Immature natural killer cell (primary cell): Measurements from ENCODE around the gene INTS11. TPM values are rescaled to one million over a fixed set of nuclear protein-coding genes. Genes with fewer than 3 reads are reported as not detected.

ENCODE experiments used
- DNase-seq, 3 donors: peaks; one replicate each; pipeline ENCODE4 v3.0.0; 2022; ENCODE audit warnings: mixed read lengths in 1 of 3
- H3K27ac Mint-ChIP-seq, 6 donors: one replicate each; pipeline ENCODE4 v1.8.0; 2020; ENCODE audit warnings: mixed read lengths in 6 of 6, mild to moderate bottlenecking in 5 of 6, inconsistent platforms in 4 of 6, moderate library complexity in 3 of 6
- H3K27me3 Mint-ChIP-seq, 3 donors: one replicate each; pipeline ENCODE4 v1.8.0; 2020 to 2021; ENCODE audit warnings: low read depth in 3 of 3, mild to moderate bottlenecking in 3 of 3, mixed read lengths in 3 of 3, moderate library complexity in 3 of 3, inconsistent platforms in 1 of 3
- H3K36me3 Mint-ChIP-seq, 3 donors: one replicate each; pipeline ENCODE4 v1.8.0; 2020; ENCODE audit warnings: mixed read lengths in 3 of 3, inconsistent platforms in 2 of 3, mild to moderate bottlenecking in 2 of 3
- H3K4me1 Mint-ChIP-seq, 2 donors: one replicate each; pipeline ENCODE4 v1.8.0; 2020; ENCODE audit warnings: inconsistent platforms in 2 of 2, mild to moderate bottlenecking in 2 of 2, mixed read lengths in 2 of 2, moderate library complexity in 1 of 2
- H3K4me3 Mint-ChIP-seq, 5 donors: one replicate each; pipeline ENCODE4 v1.8.0; 2020; ENCODE audit warnings: mild to moderate bottlenecking in 5 of 5, mixed read lengths in 5 of 5, inconsistent platforms in 3 of 5, moderate library complexity in 3 of 5
- H3K9me3 Mint-ChIP-seq, 6 donors: one replicate each; pipeline ENCODE4 v1.8.0; 2020; ENCODE audit warnings: mild to moderate bottlenecking in 6 of 6, mixed read lengths in 6 of 6, inconsistent platforms in 4 of 6, moderate library complexity in 3 of 6
- polyA plus RNA-seq, 3 donors: library from polyadenylated mRNA; unstranded; fragments of 300-500 nt; fragmentation: Illumina TruSeq; gene quantifications; one replicate each; pipeline ENCODE4 v1.2.3, GENCODE V29; 2021

The INTS11 gene
- polyA plus RNA-seq, 3 donors from 2014 or later: 62.1 to 68.8 (median 67.5) TPM

DNA sequence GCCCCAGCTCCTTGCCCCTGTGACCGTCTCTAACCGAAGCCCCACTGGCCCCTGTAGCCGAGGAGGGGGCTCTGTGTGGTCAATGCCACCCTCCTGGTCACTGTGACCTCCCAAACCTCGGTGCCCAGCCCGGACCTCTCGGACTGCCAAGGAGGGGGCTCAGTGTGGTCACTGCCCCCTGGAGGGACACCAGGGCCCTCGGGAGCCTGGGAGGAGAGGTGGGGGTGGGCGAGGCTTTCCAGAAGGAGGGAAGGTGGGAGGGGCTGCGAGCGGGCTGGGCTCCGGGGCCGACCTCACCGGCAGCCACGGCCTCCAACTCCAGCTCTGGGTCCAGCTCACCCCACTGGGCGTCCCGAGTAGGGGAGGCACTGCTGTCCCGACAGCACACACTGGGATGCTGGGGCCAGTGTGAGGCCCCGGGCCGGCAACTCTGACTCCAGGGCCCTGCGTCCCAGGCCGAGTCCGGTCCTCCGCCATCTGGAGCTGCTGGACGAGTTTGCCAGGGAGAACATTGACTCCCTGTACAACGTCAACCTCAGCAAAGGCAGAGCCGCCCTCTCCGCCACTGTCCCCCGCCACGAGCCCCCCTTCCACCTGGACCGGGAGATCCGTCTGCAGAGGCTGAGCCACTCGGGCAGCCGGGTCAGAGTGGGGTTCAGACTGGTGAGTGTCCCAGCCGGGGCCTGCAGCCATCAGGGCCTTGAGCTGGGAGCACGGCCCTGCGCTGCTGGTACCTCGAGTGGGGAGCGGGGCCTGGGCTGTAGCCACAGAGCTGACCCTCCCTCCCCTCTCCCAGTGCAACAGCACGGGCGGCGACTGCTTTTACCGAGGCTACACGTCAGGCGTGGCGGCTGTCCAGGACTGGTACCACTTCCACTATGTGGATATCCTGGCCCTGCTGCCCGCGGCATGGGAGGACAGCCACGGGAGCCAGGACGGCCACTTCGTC, 37.9 kb downstream of the INTS11 start:
- DNase-seq: no peak
- Mint-ChIP-seq H3K9me3 (no peaks in the 10 kb centered on the region), H3K27ac (no peak overlapping the region), H3K4me3 (no peak overlapping the region), H3K36me3 (no peaks in the 10 kb centered on the region), H3K4me1 (no peaks in the 10 kb centered on the region), H3K27me3 (peaks cover 0 to 2% (median 0%) of the 10 kb centered on the region in 3 donors)

DNA sequence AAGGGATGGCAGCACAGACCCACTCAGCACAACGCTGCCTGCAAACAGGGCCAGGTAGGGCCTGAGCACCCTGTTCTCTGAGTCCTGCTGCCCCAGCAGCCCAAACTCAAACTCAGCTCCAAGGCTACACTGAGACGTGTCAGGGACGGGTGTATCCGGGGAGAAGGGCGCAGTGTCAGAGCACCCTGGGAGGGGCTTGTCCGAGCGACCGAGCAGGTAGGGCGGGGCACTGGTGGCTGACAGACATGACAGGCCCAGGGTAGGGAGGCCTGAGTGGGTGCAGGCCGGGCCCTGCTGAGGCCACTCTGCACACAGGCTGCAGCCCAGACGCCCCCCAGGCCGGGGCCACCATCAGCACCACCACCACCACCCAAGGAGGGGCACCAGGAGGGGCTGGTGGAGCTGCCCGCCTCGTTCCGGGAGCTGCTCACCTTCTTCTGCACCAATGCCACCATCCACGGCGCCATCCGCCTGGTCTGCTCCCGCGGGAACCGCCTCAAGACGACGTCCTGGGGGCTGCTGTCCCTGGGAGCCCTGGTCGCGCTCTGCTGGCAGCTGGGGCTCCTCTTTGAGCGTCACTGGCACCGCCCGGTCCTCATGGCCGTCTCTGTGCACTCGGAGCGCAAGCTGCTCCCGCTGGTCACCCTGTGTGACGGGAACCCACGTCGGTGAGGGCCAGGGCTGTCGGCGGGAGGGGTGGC, 38.7 kb downstream of the INTS11 start:
- H3K27ac Mint-ChIP-seq: no peak overlapping the region

DNA sequence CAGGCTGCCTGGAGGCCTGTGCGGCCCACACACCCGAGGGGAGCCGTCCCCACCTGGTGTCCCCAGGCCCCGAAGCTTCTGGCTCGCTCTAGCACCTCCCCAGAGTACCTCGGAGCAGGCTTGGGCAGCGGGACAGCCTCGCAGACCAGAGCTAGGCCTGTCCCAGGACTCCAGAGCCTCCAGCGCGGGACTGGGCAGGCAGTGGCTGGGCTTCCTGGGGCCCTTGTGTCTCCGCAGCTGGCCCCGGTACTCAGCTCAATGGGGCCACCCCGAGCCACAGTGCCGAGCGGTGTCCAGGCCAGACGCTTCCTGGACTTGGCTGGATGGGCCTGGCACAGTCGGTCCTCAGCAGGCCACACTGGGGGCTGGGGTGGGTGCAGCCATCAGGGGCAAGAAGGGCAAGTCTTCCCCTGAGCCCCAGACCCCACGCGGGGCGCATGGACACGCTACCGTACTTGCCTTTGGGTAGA, 39.3 kb downstream of the INTS11 start:
- Mint-ChIP-seq H3K9me3 (no peaks in the 10 kb centered on the region), H3K4me1 (no peaks in the 10 kb centered on the region), H3K27me3 (peaks cover 0 to 2% (median 0%) of the 10 kb centered on the region in 3 donors), H3K36me3 (no peaks in the 10 kb centered on the region), H3K27ac (no peak overlapping the region), H3K4me3 (no peak overlapping the region)
- no peak for DNase-seq

More for the DNA sequence above, 38.7 kb downstream of the INTS11 start:
- Mint-ChIP-seq H3K4me3 (no peak overlapping the region), H3K4me1 (no peaks in the 10 kb centered on the region), H3K36me3 (no peaks in the 10 kb centered on the region), H3K27me3 (peaks cover 0 to 2% (median 0%) of the 10 kb centered on the region in 3 donors), H3K9me3 (no peaks in the 10 kb centered on the region)
- DNase-seq: no peak

DNA sequence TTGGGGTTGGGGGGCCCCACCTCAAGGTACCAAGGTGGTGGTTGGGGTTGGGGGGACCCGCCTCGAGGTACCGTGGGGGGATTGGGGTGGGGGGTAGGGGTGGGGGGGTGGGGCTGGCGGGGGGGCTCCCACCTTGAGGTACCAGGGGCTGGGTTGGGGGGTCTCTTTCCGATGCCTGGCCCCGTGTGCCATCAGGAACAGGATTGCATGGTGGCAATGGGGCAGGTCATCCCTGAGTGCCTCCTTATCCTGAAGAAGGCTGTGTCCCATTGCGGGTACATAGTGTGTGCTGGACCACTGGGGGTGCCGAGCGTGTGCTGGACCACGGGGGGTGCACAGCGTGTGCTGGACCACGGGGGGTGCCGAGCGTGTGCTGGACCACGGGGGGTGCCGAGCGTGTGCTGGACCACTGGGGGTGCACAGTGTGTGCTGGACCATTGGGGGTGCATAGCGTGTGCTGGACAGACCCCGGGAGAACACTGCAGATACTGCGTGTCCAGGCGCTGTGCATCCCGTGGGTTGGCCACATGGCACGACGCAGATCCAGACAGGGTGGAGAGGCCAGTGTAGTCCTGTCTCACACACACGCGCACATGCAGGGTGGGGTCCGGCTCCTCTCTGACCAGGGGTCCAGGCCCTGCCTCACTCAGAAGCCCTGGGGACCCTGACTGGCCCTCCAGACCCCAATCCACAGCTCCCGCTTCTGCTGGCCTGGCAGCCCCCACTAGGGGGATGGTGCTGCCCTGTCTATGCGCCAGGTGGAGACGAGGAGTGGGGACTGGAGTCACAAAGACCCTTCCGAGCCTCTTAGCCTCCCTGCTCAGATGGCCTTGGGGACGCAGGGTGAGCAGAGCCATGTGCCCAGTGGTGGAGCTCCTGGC, 40.0 kb downstream of the INTS11 start:
- Mint-ChIP-seq H3K27ac (no peak overlapping the region), H3K27me3 (peaks cover 0 to 2% (median 2%) of the 10 kb centered on the region in 3 donors), H3K4me1 (no peaks in the 10 kb centered on the region), H3K4me3 (no peak overlapping the region), H3K9me3 (no peaks in the 10 kb centered on the region), H3K36me3 (no peaks in the 10 kb centered on the region)
- no peak for DNase-seq

DNA sequence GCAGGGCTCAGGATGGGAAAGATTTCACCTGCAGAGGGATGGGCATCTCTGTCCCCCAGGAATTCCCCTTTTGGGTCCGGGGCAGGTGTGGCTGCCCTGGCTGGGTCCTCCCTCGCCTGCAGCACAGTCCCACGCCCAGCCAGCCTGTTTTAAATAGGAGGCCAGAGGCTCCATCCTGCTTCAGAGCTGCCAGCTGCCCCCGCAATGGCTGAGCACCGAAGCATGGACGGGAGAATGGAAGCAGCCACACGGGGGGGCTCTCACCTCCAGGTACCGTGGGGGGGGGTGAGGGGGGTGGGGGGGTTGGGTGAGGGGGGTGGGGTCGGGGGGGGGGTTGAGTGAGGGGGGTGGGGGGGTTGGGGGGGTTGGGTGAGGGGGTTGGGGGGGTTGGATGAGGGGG, 40.6 kb downstream of the INTS11 start:
- Mint-ChIP-seq H3K4me1 (no peaks in the 10 kb centered on the region), H3K9me3 (no peaks in the 10 kb centered on the region), H3K27me3 (peaks cover 1 to 2% (median 2%) of the 10 kb centered on the region in 3 donors), H3K4me3 (no peak overlapping the region), H3K36me3 (no peaks in the 10 kb centered on the region), H3K27ac (no peak overlapping the region)
- DNase-seq: no peak

DNA sequence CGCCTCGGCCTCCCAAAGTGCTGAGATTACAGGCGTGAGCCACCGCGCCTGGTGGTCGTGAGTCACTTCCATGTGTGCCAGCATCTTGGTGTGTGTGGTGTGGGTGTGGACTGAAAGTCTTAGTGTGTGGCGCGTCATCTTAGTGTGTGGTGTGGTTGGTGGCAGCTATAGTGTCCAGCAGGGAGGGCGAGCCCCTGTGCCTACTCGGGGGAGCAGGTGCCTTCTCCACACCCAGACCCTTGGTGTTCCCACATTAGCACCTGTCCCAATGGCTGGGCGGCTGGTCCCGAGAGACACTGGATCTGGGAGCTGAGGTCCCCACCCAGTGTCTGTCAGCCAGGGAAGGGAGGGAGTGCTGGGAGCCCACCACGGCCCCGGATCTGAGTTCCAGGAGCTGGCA, 41.5 kb downstream of the INTS11 start:
- Mint-ChIP-seq H3K27me3 (peaks cover 1 to 2% (median 2%) of the 10 kb centered on the region in 3 donors), H3K4me1 (no peaks in the 10 kb centered on the region), H3K27ac (no peak overlapping the region), H3K4me3 (no peak overlapping the region), H3K9me3 (no peaks in the 10 kb centered on the region), H3K36me3 (no peaks in the 10 kb centered on the region)
- DNase-seq: no peak

DNA sequence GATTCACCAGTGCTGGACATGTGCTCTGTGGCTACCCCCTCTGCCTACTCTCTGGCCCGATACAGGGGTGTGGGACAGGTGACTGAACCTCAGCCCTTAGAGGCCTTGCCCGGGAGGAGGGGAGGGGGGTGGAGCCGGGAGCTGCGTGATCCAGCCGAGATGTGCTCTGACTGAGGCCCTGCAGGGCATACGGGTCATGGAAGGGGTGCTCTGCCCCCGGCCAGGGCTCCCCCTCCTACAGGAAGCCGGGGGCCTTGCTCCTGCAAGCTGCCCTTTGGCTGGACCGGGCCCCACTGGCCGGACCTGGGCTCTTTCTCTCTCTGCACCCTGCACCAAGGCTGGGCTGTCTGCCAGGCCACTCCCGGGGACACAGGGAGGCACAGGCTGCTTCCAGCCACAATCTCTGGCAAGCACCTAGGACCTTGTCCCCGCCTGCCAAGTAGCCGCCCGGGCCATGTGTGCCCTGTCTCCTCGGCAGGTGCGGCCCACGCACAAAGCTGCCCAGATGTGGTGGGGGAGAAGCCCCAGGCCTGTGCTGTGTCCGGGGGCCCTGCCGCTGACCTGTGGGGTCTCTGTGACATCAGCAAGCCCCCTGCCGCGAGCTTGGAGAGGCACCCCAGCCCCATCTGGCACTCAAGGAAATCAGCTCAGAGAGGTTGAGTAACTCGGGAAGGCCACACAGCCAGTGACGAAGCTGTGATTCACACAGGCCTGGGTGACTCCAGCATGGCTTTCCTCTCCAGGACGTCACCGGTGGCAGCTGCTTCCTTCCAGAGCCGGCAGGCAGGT, 42.7 kb downstream of the INTS11 start:
- DNase-seq: no peak
- no peak overlapping the region for H3K27ac Mint-ChIP-seq
- peaks cover 1 to 2% (median 2%) of the 10 kb centered on the region in 3 donors for H3K27me3 Mint-ChIP-seq
- H3K9me3 Mint-ChIP-seq: no peaks in the 10 kb centered on the region
- H3K4me3 Mint-ChIP-seq: no peak overlapping the region
- no peaks in the 10 kb centered on the region for H3K36me3 Mint-ChIP-seq
- H3K4me1 Mint-ChIP-seq: no peaks in the 10 kb centered on the region

DNA sequence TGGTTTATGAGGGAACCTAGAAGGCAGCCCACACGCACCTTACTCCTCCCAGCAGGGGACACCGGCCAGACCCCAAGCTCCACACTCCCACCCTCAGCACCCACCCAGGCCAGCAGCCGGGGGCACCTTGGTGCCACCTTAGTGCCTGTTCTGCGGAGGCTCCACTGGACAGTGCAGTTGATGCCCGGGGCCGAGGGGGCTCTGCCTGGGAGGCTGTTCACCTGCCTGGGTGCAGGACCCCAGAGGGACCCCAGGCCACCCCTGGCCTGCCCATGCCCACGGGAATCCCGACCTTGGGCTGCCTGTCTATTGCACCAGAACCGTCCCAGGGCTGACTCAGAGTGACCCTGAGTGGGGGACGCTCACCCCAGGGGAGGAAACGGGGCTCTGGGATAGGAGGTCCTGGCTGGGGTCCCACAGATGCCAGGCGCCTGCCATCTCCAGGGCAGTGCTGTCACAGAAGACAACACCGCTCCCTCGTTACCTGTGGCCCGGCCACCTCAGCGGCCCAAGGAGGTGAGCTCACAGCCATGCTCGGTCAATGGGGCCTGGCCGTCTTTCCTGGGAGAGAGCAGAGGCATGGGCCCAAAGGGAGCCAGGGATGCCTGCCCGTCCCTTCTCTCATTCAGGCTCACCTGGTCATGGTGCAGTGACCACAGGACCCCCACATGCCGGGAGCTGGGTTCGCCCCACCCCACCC, 43.5 kb downstream of the INTS11 start:
- H3K4me3 Mint-ChIP-seq: no peak overlapping the region
- H3K4me1 Mint-ChIP-seq: no peaks in the 10 kb centered on the region
- no peaks in the 10 kb centered on the region for H3K36me3 Mint-ChIP-seq
- H3K27me3 Mint-ChIP-seq: peaks cover 1 to 2% (median 1%) of the 10 kb centered on the region in 3 donors
- DNase-seq: no peak
- H3K9me3 Mint-ChIP-seq: no peaks in the 10 kb centered on the region
- H3K27ac Mint-ChIP-seq: no peak overlapping the region

DNA sequence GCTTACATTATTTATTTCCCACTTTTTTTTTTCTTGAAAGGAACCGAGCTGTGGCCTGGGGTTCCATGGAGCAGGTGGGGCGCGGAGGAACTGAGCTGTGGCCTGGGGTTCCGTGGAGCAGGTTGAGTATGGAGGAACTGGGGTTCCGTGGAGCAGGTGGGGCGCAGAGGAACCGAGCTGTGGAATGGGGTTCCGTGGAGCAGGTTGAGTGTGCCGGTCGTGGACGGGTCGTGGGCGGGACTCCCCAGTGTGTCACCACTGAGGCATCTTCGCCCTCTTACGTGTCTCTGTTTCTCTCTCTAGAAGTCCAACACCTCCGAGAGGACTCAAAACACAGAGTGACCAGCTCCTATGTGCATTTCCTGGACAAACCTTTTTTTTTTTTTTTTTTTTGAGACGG, 45.4 kb downstream of the INTS11 start:
- Mint-ChIP-seq H3K27ac (no peak overlapping the region), H3K27me3 (peaks cover 0 to 2% (median 1%) of the 10 kb centered on the region in 3 donors), H3K4me1 (no peaks in the 10 kb centered on the region), H3K4me3 (no peak overlapping the region), H3K36me3 (no peaks in the 10 kb centered on the region), H3K9me3 (no peaks in the 10 kb centered on the region)
- no peak for DNase-seq

DNA sequence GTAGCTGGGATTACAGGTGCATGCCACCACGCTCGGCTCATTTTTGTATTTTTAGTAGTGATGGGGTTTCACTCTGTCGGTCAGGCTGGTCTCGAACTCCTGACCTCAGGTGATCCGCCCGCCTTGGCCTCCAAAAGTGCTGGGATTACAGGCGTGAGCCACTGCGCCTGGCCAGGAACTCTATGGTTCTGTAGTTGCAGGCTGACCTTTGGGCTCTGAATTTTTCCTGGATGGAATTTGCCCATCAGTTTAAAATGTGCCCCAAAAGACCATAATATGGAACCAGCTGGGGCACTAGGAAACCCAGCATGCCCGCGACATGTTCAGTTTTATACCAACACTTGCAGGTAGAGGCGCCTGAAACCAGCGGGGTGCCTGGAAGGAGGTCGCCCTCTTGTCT, 45.8 kb downstream of the INTS11 start:
- no peaks in the 10 kb centered on the region for H3K36me3 Mint-ChIP-seq
- H3K27ac Mint-ChIP-seq: no peak overlapping the region
- H3K4me3 Mint-ChIP-seq: no peak overlapping the region
- H3K9me3 Mint-ChIP-seq: no peaks in the 10 kb centered on the region
- H3K4me1 Mint-ChIP-seq: no peaks in the 10 kb centered on the region
- no peak for DNase-seq
- H3K27me3 Mint-ChIP-seq: peaks cover 0 to 2% (median 1%) of the 10 kb centered on the region in 3 donors

DNA sequence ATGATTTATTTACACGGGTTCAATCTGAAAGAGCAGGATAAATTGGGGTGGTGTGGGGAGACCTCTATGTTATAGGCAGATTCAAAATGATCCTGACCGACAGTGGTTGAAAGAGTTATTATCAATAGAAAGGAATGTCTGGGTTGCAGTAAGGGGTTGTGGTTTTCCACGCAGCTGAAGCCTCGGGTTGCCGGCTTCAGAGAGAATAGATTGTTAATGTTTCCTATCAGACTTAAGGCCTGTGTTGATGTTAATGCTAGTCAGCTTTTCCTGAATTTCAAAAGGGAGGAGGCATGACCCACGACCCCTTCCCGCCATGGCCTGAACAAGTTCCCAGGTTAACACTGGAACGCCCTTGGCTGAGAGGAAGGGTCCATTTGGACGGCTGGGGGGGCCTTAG, 48.6 kb downstream of the INTS11 start:
- H3K4me3 Mint-ChIP-seq: peak overlapping the region in 4 of 5 donors; percentile 50 to 74 (median 62)
- DNase-seq: no peak
- peak overlapping the region in 3 of 6 donors; percentile 35 to 73 (median 55) for H3K27ac Mint-ChIP-seq
- peaks cover 22 to 23% of the 10 kb centered on the region in 2 donors for H3K4me1 Mint-ChIP-seq
- H3K27me3 Mint-ChIP-seq: peaks cover 3 to 6% (median 3%) of the 10 kb centered on the region in 3 donors
- no peaks in the 10 kb centered on the region for H3K9me3 Mint-ChIP-seq
- H3K36me3 Mint-ChIP-seq: no peaks in the 10 kb centered on the region

DNA sequence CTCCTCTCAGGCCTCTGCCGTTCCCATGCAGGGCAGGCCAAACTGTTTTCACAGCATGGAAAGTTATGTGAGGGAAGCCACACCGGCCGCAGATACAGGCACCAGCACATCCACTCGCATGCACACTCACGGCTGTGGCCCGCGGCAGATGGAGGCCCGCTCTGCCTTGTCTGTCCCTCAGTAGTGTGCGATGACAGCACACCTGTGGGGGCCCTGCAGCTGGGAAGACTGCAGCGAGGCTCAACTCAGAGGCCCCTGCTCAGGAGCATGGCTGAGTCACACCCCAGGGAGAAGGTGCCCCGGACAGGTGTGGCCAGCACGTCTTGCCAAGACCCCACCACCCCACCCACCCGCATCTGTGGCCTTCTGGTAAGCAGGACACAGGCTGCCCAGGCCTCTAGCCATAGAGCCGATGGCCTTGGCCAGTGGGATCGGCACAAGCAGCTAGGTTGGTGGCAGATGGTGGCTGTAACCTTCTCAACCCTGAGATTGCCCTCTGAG, 49.5 kb downstream of the INTS11 start:
- Mint-ChIP-seq H3K9me3 (no peaks in the 10 kb centered on the region), H3K36me3 (peaks cover 0 to 6% (median 0%) of the 10 kb centered on the region in 3 donors), H3K27ac (peak overlapping the region in 1 of 6 donors; percentile 58), H3K4me3 (peak overlapping the region; percentile 48 to 72 (median 66)), H3K27me3 (peaks cover 4 to 6% (median 5%) of the 10 kb centered on the region in 3 donors), H3K4me1 (peaks cover 30 to 31% of the 10 kb centered on the region in 2 donors)
- DNase-seq: no peak
